Activated CD4-positive, alpha-beta T cell treated with anti-CD3 and anti-CD28 coated beads, Interleukin-2, amount 50 U/mL, for 24 hours (primary cell): ENCODE measurements around the gene APBA1.

ENCODE experiments used
- DNase-seq, 2 donors: peaks; one replicate each; pipeline ENCODE4 v3.0.0-alpha.2; 2020; ENCODE audit warnings: low read depth in 1 of 2, low spot score in 1 of 2

APBA1 gene

GRCh38 chr9:69671879-69672595, at the start of gene APBA1:
Gene APBA1 (minus strand): TSS chr9:69672371.
- DNase-seq, result peak; percentile 2 to 12

GRCh38 chr9:69719983-69720382, 47.8 kb upstream of the APBA1 start:
- no peak for DNase-seq

GRCh38 chr9:69719367-69719766, 47.2 kb upstream of the APBA1 start:
- DNase-seq, result no peak

GRCh38 chr9:69718218-69718617, 46.0 kb upstream of the APBA1 start:
- no peak for DNase-seq

GRCh38 chr9:69715825-69716224, 43.7 kb upstream of the APBA1 start:
- no peak for DNase-seq

DNA sequence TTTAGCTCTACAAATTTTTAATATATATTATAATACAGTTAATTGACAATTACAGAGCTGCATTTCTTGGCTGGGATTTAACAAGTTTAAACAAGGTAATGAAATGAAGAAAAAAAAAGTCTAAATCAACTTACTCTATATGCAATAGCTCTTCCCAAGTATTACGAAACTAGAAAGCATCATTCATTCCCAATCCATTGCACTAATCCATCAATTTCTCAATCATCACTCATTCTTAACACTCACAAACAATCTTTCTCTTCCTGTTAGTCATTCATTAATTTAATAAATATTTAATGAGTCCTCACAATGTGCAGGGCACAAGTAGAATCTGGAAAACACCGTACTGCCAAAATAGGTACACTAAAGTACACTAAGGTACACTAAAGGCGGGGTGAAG, 42.9 kb upstream of the APBA1 start:
- DNase-seq, result no peak

DNA sequence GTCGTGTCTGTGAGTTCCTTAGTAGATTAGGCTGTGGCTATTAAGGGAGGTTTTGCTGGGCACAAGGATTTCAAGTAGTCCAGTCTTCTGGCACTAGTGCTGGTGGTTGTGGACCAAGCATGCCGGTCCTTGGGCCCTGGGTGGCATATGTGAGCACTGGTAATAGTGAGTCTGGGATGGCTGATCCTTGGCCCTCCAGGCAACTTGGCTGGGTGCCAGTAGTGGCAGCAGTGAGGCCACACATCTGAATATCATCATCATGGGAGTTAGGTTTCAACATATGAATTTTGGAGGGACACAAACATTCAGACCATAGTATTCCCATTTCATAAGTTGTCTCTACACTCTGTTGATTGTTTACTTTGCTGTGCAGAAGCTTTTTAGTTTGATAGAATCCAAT, 25.3 kb upstream of the APBA1 start:
- no peak for DNase-seq

DNA sequence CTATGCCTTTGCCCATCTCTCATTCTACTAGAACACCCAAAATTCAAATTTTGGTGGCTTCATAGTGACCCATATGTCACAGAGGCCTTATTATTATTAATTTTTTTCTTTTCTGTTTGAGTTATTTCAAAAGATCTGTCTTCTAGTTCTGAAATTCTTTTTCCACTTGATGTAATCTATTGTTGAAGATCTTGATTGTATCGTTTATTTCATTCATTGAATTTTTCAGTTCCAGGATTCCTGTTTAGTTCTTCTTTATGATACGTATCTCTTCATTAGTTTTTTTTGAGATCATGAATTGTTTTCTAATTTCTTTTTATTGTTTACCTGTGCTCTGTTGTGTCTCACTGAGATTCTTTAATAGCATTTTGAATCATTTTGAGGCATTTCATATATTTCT, 24.6 kb upstream of the APBA1 start:
- no peak for DNase-seq

GRCh38 chr9:69689991-69690538, 17.9 kb upstream of the APBA1 start:
- no peak for DNase-seq

DNA sequence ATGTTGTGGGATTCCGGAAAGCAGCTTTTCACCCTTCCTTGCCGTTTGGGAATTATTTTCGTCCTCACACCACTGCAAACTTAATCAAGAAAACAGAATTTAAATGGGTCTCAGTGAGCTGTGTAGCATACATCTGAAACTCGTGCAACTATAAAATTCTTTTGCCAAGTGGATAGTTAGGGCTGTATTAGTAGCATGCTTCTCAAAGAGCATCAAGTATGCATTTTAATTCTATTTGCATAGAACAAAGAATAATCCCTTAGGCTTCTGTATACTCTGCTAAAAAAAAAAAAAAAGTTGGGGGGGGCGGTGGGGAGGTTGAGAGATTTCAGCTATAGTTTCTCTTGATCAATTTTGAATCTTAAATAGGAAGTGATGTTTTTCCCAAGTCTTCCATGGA, 11.8 kb upstream of the APBA1 start:
- no peak for DNase-seq

GRCh38 chr9:69678843-69679538, 6.8 kb upstream of the APBA1 start:
- DNase-seq, result no peak

DNA sequence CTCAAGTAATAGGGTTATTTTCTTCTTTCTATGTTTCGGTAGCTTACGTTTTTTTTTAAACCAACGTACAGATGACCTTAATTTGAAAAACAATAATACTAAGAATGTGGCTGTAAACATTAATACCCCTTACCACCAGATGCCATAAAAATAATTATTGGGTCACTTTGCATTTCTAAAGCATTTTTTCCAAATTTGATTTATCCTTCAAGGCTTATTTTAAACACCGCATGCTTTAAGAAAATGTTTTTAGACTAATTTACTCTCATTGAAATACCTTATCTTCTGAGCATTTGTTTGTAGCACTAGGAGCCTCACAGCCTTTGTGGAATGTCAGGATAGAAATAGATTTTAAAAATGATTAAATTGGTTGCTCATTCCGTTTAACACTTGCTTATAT, 5.8 kb upstream of the APBA1 start:
- no peak for DNase-seq

GRCh38 chr9:69675563-69675962, 3.4 kb upstream of the APBA1 start:
- DNase-seq, result no peak

DNA sequence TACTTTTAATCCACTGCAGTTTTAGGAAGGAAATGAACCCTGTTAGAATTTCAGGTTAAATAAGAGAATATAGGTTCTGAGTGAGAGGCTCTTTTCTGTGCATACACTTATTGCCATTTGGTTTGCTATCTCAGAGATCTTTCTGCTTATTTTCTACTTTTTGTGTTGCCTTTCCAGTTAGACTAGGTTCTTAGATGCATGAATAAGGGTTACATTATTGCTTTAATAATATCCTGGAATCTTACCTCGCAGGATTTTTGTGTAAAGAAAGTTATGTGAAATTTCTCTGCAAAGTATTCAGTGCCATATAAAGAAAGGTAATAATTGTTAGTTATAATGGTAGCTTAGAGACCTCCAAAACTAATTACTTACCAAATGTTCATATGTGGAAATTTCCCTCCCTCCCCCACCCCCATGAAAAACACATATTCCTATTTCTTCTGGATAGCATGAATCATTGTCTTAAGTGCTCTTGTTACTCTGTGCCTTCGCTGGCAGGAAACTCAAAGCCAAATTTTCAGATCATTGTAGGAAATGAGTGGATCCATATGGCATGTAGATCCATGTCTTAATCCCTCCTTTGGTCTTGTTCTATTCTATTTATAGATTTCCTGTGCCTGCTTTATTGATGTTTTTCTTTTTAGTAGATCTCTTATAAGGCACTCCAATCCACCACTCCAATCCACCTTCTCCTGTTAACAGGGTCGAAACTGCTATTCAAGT, 2.7 kb upstream of the APBA1 start:
- no peak for DNase-seq

DNA sequence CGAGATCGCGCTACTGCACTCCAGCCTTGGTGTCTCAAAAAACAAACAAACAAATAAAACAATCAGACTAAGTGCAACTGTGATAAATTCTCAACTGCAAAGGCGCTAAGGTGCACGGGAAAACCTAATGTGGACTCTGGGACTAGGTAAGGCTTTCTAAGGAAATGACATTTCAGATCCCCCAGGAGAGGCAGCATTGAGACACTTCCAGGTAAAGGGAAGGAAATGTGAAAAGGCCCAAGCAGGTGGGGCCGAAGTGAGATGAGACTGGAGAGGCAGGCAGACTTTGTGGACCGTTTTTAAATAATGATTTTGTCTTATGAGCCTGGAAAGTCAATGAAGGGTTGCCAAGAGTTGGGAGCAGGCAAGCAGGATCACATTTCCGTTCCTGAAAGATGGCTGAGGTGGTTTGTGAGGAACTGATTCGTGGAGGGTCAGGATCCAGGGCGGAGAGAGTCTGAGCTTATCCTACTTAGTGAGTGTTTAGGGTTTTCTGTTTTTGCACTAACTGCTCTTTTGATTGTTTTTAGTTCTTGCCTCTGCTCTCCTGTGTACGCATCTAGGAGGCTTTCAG, 2.0 kb upstream of the APBA1 start:
- DNase-seq, result no peak

DNA sequence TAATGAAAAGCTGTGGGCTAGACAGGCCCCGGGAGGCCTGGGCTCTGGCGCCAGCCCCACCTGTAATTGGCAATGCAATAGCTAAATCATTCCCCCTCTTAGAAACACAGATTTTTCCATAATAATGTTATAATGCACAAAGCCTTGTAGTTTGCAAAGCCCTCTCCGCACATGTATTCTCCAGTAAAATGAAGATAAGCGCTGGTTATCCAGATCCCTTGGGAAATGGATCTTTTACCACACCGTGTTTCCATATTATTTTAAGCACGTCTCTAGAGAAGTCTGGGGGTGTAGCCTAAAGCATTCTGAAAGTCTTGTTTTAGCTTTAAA, 1.1 kb upstream of the APBA1 start:
- DNase-seq, result no peak

DNA sequence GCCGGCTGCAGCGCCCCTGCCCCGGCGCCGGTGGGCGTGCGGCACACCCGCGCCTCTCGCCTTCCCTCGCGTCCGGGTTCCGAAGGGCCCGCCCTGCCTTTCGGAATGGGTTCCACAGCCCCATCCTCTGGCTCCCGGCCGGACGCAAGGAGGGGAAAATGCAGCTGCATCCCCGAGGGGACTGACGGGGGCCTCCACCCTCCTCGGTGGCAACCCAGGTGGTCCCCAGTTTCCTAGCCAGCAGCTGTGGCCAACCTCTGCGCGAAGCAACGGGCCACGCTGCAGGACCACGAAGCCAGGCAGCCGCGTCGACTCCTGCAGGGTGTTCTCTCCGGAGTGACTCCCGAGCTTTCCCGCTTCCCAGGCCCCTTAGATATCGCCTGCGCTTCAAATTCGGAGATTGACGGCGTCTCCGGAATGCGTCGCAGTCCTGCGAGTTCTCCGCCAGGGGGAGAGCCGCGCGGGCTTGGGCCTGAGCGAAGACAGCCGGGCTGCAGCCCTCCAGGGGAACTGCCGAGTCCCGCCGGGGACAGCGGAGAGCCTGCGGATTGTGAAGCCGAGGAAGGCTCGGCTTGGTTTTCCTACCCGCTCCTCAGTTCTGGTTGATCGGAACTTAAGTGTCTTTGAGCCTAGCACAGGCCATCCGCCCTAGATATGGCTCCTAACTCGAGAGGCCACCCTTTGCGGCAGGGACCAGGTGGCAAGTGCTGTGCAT, 582 bp upstream of the APBA1 start:
- DNase-seq, result peak; percentile 55 to 60

DNA sequence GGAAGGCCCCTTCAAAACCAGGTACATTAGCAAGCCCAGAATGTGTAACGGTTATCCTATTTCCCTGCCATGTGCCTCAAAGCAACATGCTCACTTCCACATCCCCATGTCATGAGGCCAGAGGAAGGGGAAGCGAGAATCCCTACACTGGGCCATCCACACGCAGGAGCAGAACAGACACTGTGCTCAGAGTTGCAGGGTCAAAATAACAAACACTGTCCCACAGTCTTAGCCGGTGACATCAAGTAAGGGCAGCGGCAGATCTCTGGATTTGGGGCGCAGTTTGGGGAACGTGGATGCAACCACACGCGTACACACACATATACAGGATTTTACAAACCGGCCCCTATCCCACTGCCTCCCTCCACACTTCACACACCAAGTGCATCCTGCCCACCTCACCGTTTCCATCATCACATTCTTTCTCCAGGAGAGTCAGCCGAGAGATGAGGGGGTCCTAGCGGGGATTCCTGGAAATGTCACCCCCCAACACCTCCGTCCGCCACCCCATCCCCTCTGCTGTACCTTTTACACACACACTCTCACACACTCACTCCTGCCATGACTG, 776 bp downstream of the APBA1 start:
- DNase-seq, result no peak

GRCh38 chr9:69667306-69667705, 4.9 kb downstream of the APBA1 start:
- no peak for DNase-seq

DNA sequence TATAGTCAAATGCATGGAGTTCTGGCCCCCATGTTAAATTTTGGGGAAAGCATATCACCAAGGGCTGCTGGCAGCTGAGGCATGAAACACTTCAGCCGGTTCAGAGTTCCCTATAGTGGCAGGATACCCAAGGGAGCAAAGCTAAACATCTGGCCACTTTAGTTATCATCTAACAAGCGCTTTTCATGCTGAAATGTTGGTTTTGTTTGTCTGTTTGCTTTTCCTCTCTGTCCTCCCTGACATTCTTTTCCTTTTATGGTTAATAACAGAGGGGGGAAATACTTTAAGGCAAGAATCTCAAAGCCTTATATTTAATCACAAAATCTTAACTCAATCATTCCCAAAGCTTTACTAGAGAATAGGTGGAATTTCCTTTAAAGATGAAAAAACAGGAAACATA, 11.9 kb downstream of the APBA1 start:
- DNase-seq, result no peak
